ENCODE results near the gene SDK1.

GRCh38 chr7:3436112-3436511 lies 135.1 kb downstream of the SDK1 start:
- TF ChIP-seq, protein P1, sequence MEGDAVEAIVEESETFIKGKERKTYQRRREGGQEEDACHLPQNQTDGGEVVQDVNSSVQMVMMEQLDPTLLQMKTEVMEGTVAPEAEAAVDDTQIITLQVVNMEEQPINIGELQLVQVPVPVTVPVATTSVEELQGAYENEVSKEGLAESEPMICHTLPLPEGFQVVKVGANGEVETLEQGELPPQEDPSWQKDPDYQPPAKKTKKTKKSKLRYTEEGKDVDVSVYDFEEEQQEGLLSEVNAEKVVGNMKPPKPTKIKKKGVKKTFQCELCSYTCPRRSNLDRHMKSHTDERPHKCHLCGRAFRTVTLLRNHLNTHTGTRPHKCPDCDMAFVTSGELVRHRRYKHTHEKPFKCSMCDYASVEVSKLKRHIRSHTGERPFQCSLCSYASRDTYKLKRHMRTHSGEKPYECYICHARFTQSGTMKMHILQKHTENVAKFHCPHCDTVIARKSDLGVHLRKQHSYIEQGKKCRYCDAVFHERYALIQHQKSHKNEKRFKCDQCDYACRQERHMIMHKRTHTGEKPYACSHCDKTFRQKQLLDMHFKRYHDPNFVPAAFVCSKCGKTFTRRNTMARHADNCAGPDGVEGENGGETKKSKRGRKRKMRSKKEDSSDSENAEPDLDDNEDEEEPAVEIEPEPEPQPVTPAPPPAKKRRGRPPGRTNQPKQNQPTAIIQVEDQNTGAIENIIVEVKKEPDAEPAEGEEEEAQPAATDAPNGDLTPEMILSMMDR (IDR thresholded peaks at IDR 0.05): no peak
- TF ChIP-seq POLR2A (IDR thresholded peaks at IDR 0.05): no peak

All from uterus (tissue), 2 donors.